Mesenchymal stem cell (in vitro differentiated cells and primary cell): ENCODE measurements around the gene KIF25.

ENCODE experiments used
- DNase-seq: peaks from one replicate; pipeline ENCODE4 v3.0.0-alpha.2; 2013
- H2AFZ ChIP-seq: one replicate; pipeline ENCODE4 v1.6.1; 2013; ENCODE audit warnings: low read depth, mild to moderate bottlenecking, control low read depth, inconsistent platforms, low read length, moderate library complexity
- H2AK5ac ChIP-seq: 2 replicates; pipeline ENCODE4 v1.6.1; 2013; ENCODE audit warnings: low read length, moderate library complexity, mild to moderate bottlenecking, inconsistent platforms; ENCODE audit not compliant: severe bottlenecking
- H2BK120ac ChIP-seq: one replicate; pipeline ENCODE4 v1.6.1; 2013; ENCODE audit warnings: low read depth, mild to moderate bottlenecking, inconsistent platforms, low read length, moderate library complexity
- H2BK12ac ChIP-seq, 2 experiments: one replicate each; pipeline ENCODE4 v1.6.1; 2013; ENCODE audit warnings: inconsistent platforms in 2 of 2, low read length in 2 of 2, mild to moderate bottlenecking in 2 of 2, moderate library complexity in 2 of 2, control low read depth in 1 of 2
- H2BK15ac ChIP-seq: one replicate; pipeline ENCODE4 v1.6.1; 2013; ENCODE audit warnings: mild to moderate bottlenecking, low read depth, inconsistent platforms; ENCODE audit not compliant: poor library complexity, severe bottlenecking
- H2BK5ac ChIP-seq: 2 replicates; pipeline ENCODE4 v1.6.1; 2013; ENCODE audit warnings: low read depth, mild to moderate bottlenecking, low read length, control low read depth, inconsistent platforms; ENCODE audit not compliant: poor library complexity, severe bottlenecking
- H3K14ac ChIP-seq, 2 experiments: one replicate each; pipeline ENCODE4 v1.6.1; 2013; ENCODE audit warnings: inconsistent platforms in 2 of 2, low read length in 2 of 2, control low read depth in 1 of 2, mild to moderate bottlenecking in 1 of 2, moderate library complexity in 1 of 2
- H3K18ac ChIP-seq, 2 experiments: one replicate each; pipeline ENCODE4 v1.6.1; 2013; ENCODE audit warnings: inconsistent platforms in 2 of 2, low read length in 2 of 2, control low read depth in 1 of 2, low read depth in 1 of 2, mild to moderate bottlenecking in 1 of 2
- H3K23ac ChIP-seq, 2 experiments: one replicate each; pipeline ENCODE4 v1.6.1; 2013; ENCODE audit warnings: inconsistent platforms in 2 of 2, low read length in 2 of 2, mild to moderate bottlenecking in 2 of 2, moderate library complexity in 2 of 2, control low read depth in 1 of 2
- H3K27ac ChIP-seq: 2 replicates; pipeline ENCODE4 v1.5.1; 2013; ENCODE audit warnings: mild to moderate bottlenecking, moderate library complexity, low read length, control low read depth, inconsistent platforms; ENCODE audit not compliant: poor library complexity, severe bottlenecking
- H3K27me3 ChIP-seq, 2 experiments: 2 replicates each; pipeline versions ENCODE4 v1.6.1 to v1.7.0; 2013; ENCODE audit warnings: low read length in 2 of 2, mild to moderate bottlenecking in 2 of 2, moderate library complexity in 2 of 2, control low read depth in 1 of 2, inconsistent platforms in 1 of 2; ENCODE audit not compliant: control insufficient read depth in 1 of 2, insufficient read depth in 1 of 2
- H3K36me3 ChIP-seq, 2 experiments: 2 replicates each; pipeline versions ENCODE4 v1.6.1 to v1.7.0; 2013; ENCODE audit warnings: low read length in 2 of 2, control low read depth in 1 of 2, inconsistent platforms in 1 of 2, low read depth in 1 of 2, mild to moderate bottlenecking in 1 of 2; ENCODE audit not compliant: insufficient read depth in 2 of 2, control insufficient read depth in 1 of 2
- H3K4ac ChIP-seq, 2 experiments: one replicate each; pipeline ENCODE4 v1.6.1; 2013; ENCODE audit warnings: inconsistent platforms in 2 of 2, low read length in 2 of 2, mild to moderate bottlenecking in 2 of 2, moderate library complexity in 2 of 2, control low read depth in 1 of 2, low read depth in 1 of 2
- H3K4me1 ChIP-seq: 2 replicates; pipeline ENCODE4 v1.6.1; 2013; ENCODE audit warnings: low read depth, low read length, control low read depth; ENCODE audit not compliant: control insufficient read depth, insufficient read depth
- H3K4me2 ChIP-seq: 2 replicates; pipeline ENCODE4 v1.6.1; 2013; ENCODE audit warnings: low read length, mild to moderate bottlenecking, inconsistent platforms; ENCODE audit not compliant: poor library complexity, severe bottlenecking
- H3K4me3 ChIP-seq, 2 experiments: 2 replicates each; pipeline versions ENCODE4 v1.5.1 to v1.7.0; 2013; ENCODE audit warnings: low read length in 2 of 2, mild to moderate bottlenecking in 2 of 2, control low read depth in 1 of 2, low read depth in 1 of 2; ENCODE audit not compliant: insufficient read depth in 1 of 2
- H3K79me1 ChIP-seq: replicated peaks from 2 replicates; pipeline ENCODE4 v1.6.1; 2013; ENCODE audit warnings: mild to moderate bottlenecking, control low read depth, low read length, inconsistent platforms; ENCODE audit not compliant: poor library complexity, severe bottlenecking
- H3K9ac ChIP-seq: 2 replicates; pipeline ENCODE4 v1.7.0; 2013; ENCODE audit warnings: mild to moderate bottlenecking, low read length, moderate library complexity
- H3K9me3 ChIP-seq: 2 replicates; pipeline ENCODE4 v1.7.0; 2013; ENCODE audit warnings: mild to moderate bottlenecking, low read length; ENCODE audit not compliant: control insufficient read depth
- H4K8ac ChIP-seq: one replicate; pipeline ENCODE4 v1.6.1; 2013; ENCODE audit warnings: inconsistent platforms, mild to moderate bottlenecking, low read length, moderate library complexity
- H4K91ac ChIP-seq: one replicate; pipeline ENCODE4 v1.6.1; 2013; ENCODE audit warnings: mild to moderate bottlenecking, low read length, inconsistent platforms
- WGBS: methylation state at CpG from one replicate; pipeline ENCODE4 v1.1.7; 2013; ENCODE audit warnings: mixed read lengths; 5-methylcytosine and 5-hydroxymethylcytosine counted together

KIF25 gene

DNA sequence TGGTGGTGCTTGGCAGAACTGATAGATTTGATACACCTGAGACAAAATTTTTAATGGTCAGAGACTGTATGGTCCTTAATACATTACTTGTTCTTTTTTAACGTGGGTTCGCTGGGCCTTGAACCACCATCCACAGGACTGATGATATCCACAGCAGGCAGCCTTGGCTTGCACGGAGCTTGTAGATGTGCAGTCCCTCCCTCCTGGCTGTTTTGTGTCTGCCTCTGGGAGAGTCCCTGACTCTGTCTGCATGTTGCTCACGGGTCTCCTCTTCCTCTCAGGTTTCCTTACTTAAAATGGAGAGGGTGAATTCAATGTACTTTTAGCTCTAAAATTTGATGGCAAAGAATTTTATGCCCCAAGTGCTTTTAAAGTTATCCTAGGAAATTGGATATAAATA lies 17.5 kb downstream of the KIF25 start:
- H3K14ac ChIP-seq, result no peak overlapping the region
- H3K18ac ChIP-seq, result no peak overlapping the region
- H2BK12ac ChIP-seq, result no peak overlapping the region
- H3K23ac ChIP-seq, result no peak overlapping the region
- no peaks in the 10 kb centered on the region for H3K36me3 ChIP-seq
- no peak overlapping the region for H2BK5ac ChIP-seq
- no peak overlapping the region for H2BK15ac ChIP-seq
- H2AK5ac ChIP-seq, result no peak overlapping the region
- H4K8ac ChIP-seq, result no peak overlapping the region
- H3K27me3 ChIP-seq, result peaks cover 0 to 16% of the 10 kb centered on the region in 2 experiments
- H3K9ac ChIP-seq, result no peak overlapping the region
- no peak overlapping the region for H3K4me2 ChIP-seq
- WGBS, result 98% methylated on average over 3 of the region's 4 CpGs
- H3K4me3 ChIP-seq, result no peak overlapping the region
- H3K4me1 ChIP-seq, result no peaks in the 10 kb centered on the region
- no peak overlapping the region for H2AFZ ChIP-seq
- H4K91ac ChIP-seq, result no peak overlapping the region
- H3K9me3 ChIP-seq, result peaks cover 63% of the 10 kb centered on the region
- H3K79me1 ChIP-seq, result no peaks in the 10 kb centered on the region
- DNase-seq, result no peak
- no peak overlapping the region for H3K4ac ChIP-seq
- H2BK120ac ChIP-seq, result no peak overlapping the region
- H3K27ac ChIP-seq, result no peak overlapping the region

DNA sequence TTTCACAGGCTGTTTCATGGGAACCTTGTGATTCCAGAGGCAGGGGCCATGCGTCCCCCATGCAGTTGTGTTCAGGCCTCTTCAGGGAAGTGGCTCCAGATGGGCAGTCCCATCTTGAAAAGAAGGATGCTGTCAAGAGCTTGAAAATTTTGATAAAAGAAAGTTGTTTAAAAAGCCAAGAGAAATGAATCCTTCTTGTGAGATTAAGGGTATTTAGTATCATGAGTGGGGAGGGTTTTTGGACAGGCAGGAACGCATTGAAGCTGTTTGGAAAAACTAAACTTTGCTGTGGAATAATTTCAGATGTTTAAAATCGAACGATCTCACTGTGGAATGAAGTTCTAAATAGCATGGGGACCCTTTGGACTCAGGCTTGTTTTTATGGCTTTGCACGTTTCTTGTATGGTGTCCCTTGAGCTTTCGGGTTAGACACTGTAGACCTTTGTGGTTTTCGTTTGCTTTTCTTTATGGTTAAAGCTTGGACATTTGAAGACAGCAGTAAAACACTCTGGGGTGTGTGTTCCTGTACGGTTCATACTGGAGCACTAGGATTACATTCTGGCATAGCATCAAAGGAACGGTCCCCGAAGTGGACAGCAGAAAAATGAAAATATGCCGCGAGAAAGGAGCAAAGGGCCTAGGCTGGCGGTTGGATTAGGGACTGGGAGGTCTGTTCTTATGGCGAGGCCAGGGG lies 18.2 kb downstream of the KIF25 start:
- H3K18ac ChIP-seq, result peak overlapping the region in 1 of 2 experiments; percentile 48
- no peak overlapping the region for H4K8ac ChIP-seq
- H2AK5ac ChIP-seq, result no peak overlapping the region
- peaks cover 56% of the 10 kb centered on the region for H3K9me3 ChIP-seq
- no peak for DNase-seq
- no peak overlapping the region for H2BK120ac ChIP-seq
- H3K4ac ChIP-seq, result no peak overlapping the region
- no peak overlapping the region for H3K14ac ChIP-seq
- no peaks in the 10 kb centered on the region for H3K36me3 ChIP-seq
- no peak overlapping the region for H2BK5ac ChIP-seq
- H3K27ac ChIP-seq, result no peak overlapping the region
- H2BK12ac ChIP-seq, result peak overlapping the region in 1 of 2 experiments; percentile 51
- H2AFZ ChIP-seq, result no peak overlapping the region
- H3K79me1 ChIP-seq, result no peaks in the 10 kb centered on the region
- no peak overlapping the region for H3K4me2 ChIP-seq
- 85% methylated on average over 14 of the region's 14 CpGs for WGBS
- H3K9ac ChIP-seq, result no peak overlapping the region
- H2BK15ac ChIP-seq, result peak overlapping the region; percentile 12
- H4K91ac ChIP-seq, result no peak overlapping the region
- H3K4me1 ChIP-seq, result no peaks in the 10 kb centered on the region
- H3K4me3 ChIP-seq, result no peak overlapping the region
- H3K23ac ChIP-seq, result no peak overlapping the region
- H3K27me3 ChIP-seq, result peaks cover 0 to 16% of the 10 kb centered on the region in 2 experiments

DNA sequence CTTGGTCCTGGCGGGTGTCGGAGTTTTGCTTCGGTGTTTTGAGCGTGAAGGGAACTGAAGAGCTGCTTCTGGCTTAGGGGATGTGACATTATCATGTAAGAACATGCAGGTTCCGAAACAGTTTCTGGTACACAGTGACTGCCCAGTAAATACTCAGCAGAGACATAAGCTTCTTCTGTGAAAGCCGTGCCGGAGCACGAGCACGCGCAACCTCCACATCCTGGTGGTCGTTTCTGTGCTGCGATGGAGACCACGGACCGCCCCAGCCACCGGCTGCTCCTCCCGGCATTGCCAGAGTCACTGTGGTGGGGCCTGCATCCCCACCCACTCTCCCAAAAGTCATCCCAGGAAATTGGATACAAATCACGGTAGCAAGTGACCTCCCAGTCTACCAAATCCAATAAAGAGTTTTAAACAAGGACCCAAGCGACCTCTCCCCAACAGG lies 18.7 kb downstream of the KIF25 start:
- H3K23ac ChIP-seq, result no peak overlapping the region
- no peak for DNase-seq
- H2AFZ ChIP-seq, result no peak overlapping the region
- no peak overlapping the region for H3K27ac ChIP-seq
- H3K4me2 ChIP-seq, result no peak overlapping the region
- H3K9me3 ChIP-seq, result peaks cover 51% of the 10 kb centered on the region
- H4K91ac ChIP-seq, result no peak overlapping the region
- peak overlapping the region; percentile 47 for H4K8ac ChIP-seq
- H2BK12ac ChIP-seq, result no peak overlapping the region
- 94% methylated on average over 16 of the region's 18 CpGs for WGBS
- no peak overlapping the region for H2BK5ac ChIP-seq
- no peak overlapping the region for H3K4me3 ChIP-seq
- H3K36me3 ChIP-seq, result no peaks in the 10 kb centered on the region
- H2BK120ac ChIP-seq, result no peak overlapping the region
- H3K4me1 ChIP-seq, result no peaks in the 10 kb centered on the region
- no peak overlapping the region for H3K14ac ChIP-seq
- H2AK5ac ChIP-seq, result no peak overlapping the region
- no peak overlapping the region for H3K4ac ChIP-seq
- H3K27me3 ChIP-seq, result peaks cover 0 to 16% of the 10 kb centered on the region in 2 experiments
- no peak overlapping the region for H2BK15ac ChIP-seq
- H3K9ac ChIP-seq, result no peak overlapping the region
- peak overlapping the region; percentile 3 to 48 for H3K18ac ChIP-seq
- H3K79me1 ChIP-seq, result no peaks in the 10 kb centered on the region

DNA sequence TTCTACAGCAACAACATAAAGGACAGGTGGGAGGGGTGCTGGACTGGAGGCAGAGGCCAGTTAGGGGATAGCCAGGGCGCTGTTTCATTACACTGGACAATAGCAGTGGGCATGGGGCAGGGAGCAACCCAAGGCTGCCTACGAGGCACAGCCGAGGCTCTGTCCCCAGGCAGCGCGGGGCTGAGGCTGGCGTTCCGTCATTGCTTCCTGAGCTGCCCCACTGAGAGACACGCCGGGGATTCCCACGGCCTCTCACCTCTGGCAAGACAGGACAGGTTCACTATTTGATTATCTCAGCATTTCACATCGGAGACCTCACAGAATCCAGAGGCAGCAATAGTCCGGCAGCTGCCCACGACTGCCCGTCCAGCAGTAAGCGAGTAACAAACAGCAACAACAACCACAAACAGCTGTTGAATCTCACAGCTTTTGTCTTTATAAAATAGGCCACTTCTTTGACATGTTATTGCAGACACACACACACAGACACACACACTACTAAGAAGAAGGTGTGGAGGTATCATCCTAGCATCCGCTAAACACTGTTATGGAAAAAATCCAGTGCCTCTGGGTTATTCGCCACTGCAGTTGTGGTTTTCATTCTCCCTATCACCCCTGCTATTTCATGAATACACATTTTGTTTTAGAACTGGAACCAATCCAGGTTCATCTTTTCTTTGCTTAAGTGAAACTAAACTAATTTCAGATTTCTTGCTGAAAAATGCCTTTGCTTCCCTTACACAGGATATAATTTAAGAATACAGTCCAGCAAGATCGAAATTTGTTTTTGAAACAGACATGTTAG lies 19.5 kb downstream of the KIF25 start:
- no peak overlapping the region for H2AFZ ChIP-seq
- H3K79me1 ChIP-seq, result no peaks in the 10 kb centered on the region
- H2BK15ac ChIP-seq, result no peak overlapping the region
- 85% methylated on average over 18 of the region's 18 CpGs for WGBS
- peak overlapping the region; percentile 3 to 74 for H3K18ac ChIP-seq
- H2BK5ac ChIP-seq, result no peak overlapping the region
- no peak overlapping the region for H2AK5ac ChIP-seq
- no peak overlapping the region for H3K4ac ChIP-seq
- H4K8ac ChIP-seq, result peak overlapping the region; percentile 36
- H3K9me3 ChIP-seq, result peaks cover 44% of the 10 kb centered on the region
- H4K91ac ChIP-seq, result peak overlapping the region; percentile 12
- peak overlapping the region in 1 of 2 experiments; percentile 92 for H2BK12ac ChIP-seq
- no peak overlapping the region for H3K4me3 ChIP-seq
- H3K14ac ChIP-seq, result no peak overlapping the region
- no peak for DNase-seq
- H2BK120ac ChIP-seq, result no peak overlapping the region
- no peak overlapping the region for H3K4me2 ChIP-seq
- no peaks in the 10 kb centered on the region for H3K36me3 ChIP-seq
- no peak overlapping the region for H3K23ac ChIP-seq
- no peak overlapping the region for H3K27ac ChIP-seq
- H3K4me1 ChIP-seq, result no peaks in the 10 kb centered on the region
- H3K9ac ChIP-seq, result no peak overlapping the region
- peaks cover 0 to 19% of the 10 kb centered on the region in 2 experiments for H3K27me3 ChIP-seq
